Measurements from ENCODE around the gene THSD8.
A peak's percentile ranks its signal among the peaks of the same experiment; 100 is the strongest.

THSD8 gene

GRCh38 chr19:12806242-12807081 lies 4.6 kb downstream of the THSD8 start, which contains the start of gene RNASEH2A (continued):
- TF ChIP-seq ZNF214 (tag by site-specific recombination; IDR thresholded peaks at IDR 0.05; ENCODE audit: borderline replicate concordance) (no peak), ZNF16 (tag by site-specific recombination; IDR thresholded peaks at IDR 0.05; ENCODE audit: low read depth) (no peak), ZNF747 (tag by site-specific recombination; IDR thresholded peaks at IDR 0.05) (no peak), GLIS1 (tag by site-specific recombination; IDR thresholded peaks at IDR 0.05) (peak; percentile 9; the same call in 1 of the 2 replicates), ZNF660 (tag by site-specific recombination; IDR thresholded peaks at IDR 0.05) (peak; percentile 42; the same call in 1 of the 2 replicates), ZNF629 (tag by site-specific recombination; IDR thresholded peaks at IDR 0.05) (peak; percentile 60), ZNF654 (tag by site-specific recombination; IDR thresholded peaks at IDR 0.05; ENCODE audit: low read depth) (no peak), ZNF791 (tag by site-specific recombination; IDR thresholded peaks at IDR 0.05) (no peak), ZFP37 (tag by site-specific recombination; IDR thresholded peaks at IDR 0.05) (no peak), ZSCAN16 (tag by site-specific recombination; IDR thresholded peaks at IDR 0.05) (0 out of 2 replicates have a peak, but pooled peaks have one; percentile 12), ZNF175 (tag by site-specific recombination; IDR thresholded peaks at IDR 0.05) (no peak), ZNF155 (tag by site-specific recombination; IDR thresholded peaks at IDR 0.05) (no peak), ZNF514 (tag by site-specific recombination; IDR thresholded peaks at IDR 0.05) (no peak), EGR2 (tag by site-specific recombination; IDR thresholded peaks at IDR 0.05; ENCODE audit: low read depth) (no peak), ZNF639 (tag by site-specific recombination; IDR thresholded peaks at IDR 0.05) (no peak; the same call in 1 of the 2 replicates), ZNF488 (tag by site-specific recombination; IDR thresholded peaks at IDR 0.05) (no peak), PATZ1 (tag by site-specific recombination; IDR thresholded peaks at IDR 0.05) (peak; percentile 86), PBX3 (CRISPR knock-in tag; IDR thresholded peaks at IDR 0.05) (no peak), ZNF623 (tag by site-specific recombination; IDR thresholded peaks at IDR 0.05) (no peak), ZNF394 (tag by site-specific recombination; IDR thresholded peaks at IDR 0.05; ENCODE audit: borderline replicate concordance) (peak; percentile 36; the same call in 1 of the 2 replicates), ZNF121 (tag by site-specific recombination; IDR thresholded peaks at IDR 0.05) (no peak), ZNF366 (tag by site-specific recombination; conservative IDR thresholded peaks at IDR 0.05) (no peak), ZNF2 (tag by site-specific recombination; IDR thresholded peaks at IDR 0.05) (peak; percentile 77), ZBTB20 (tag by site-specific recombination; IDR thresholded peaks at IDR 0.05) (peak; percentile 99)
- TF ChIP-seq, protein P1, sequence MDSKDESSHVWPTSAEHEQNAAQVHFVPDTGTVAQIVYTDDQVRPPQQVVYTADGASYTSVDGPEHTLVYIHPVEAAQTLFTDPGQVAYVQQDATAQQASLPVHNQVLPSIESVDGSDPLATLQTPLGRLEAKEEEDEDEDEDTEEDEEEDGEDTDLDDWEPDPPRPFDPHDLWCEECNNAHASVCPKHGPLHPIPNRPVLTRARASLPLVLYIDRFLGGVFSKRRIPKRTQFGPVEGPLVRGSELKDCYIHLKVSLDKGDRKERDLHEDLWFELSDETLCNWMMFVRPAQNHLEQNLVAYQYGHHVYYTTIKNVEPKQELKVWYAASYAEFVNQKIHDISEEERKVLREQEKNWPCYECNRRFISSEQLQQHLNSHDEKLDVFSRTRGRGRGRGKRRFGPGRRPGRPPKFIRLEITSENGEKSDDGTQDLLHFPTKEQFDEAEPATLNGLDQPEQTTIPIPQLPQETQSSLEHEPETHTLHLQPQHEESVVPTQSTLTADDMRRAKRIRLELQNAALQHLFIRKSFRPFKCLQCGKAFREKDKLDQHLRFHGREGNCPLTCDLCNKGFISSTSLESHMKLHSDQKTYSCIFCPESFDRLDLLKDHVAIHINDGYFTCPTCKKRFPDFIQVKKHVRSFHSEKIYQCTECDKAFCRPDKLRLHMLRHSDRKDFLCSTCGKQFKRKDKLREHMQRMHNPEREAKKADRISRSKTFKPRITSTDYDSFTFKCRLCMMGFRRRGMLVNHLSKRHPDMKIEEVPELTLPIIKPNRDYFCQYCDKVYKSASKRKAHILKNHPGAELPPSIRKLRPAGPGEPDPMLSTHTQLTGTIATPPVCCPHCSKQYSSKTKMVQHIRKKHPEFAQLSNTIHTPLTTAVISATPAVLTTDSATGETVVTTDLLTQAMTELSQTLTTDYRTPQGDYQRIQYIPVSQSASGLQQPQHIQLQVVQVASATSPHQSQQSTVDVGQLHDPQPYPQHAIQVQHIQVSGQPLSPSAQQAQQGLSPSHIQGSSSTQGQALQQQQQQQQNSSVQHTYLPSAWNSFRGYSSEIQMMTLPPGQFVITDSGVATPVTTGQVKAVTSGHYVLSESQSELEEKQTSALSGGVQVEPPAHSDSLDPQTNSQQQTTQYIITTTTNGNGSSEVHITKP (tag by site-specific recombination; IDR thresholded peaks at IDR 0.05), result peak; percentile 99
- TF ChIP-seq, protein P2, sequence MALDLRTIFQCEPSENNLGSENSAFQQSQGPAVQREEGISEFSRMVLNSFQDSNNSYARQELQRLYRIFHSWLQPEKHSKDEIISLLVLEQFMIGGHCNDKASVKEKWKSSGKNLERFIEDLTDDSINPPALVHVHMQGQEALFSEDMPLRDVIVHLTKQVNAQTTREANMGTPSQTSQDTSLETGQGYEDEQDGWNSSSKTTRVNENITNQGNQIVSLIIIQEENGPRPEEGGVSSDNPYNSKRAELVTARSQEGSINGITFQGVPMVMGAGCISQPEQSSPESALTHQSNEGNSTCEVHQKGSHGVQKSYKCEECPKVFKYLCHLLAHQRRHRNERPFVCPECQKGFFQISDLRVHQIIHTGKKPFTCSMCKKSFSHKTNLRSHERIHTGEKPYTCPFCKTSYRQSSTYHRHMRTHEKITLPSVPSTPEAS (tag by site-specific recombination; IDR thresholded peaks at IDR 0.05), result no peak
- TF ChIP-seq, protein P3, sequence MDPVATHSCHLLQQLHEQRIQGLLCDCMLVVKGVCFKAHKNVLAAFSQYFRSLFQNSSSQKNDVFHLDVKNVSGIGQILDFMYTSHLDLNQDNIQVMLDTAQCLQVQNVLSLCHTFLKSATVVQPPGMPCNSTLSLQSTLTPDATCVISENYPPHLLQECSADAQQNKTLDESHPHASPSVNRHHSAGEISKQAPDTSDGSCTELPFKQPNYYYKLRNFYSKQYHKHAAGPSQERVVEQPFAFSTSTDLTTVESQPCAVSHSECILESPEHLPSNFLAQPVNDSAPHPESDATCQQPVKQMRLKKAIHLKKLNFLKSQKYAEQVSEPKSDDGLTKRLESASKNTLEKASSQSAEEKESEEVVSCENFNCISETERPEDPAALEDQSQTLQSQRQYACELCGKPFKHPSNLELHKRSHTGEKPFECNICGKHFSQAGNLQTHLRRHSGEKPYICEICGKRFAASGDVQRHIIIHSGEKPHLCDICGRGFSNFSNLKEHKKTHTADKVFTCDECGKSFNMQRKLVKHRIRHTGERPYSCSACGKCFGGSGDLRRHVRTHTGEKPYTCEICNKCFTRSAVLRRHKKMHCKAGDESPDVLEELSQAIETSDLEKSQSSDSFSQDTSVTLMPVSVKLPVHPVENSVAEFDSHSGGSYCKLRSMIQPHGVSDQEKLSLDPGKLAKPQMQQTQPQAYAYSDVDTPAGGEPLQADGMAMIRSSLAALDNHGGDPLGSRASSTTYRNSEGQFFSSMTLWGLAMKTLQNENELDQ (tag by site-specific recombination; IDR thresholded peaks at IDR 0.05; ENCODE audit: low read depth), result no peak
